GM19025 (cell line): ENCODE measurements around the gene NDST3.

Source experiments
- ATAC-seq: cut with Tn5 transposase; IDR thresholded peaks from one replicate; pipeline ENCODE4 v1.9.1; 2021; ENCODE audit warnings: mild to moderate bottlenecking, low read depth, moderate library complexity; ENCODE audit not compliant: unreplicated experiment

The NDST3 gene

GRCh38 chr4:118173126-118173525 lies 138.8 kb downstream of the NDST3 start:
- no peak for ATAC-seq

DNA sequence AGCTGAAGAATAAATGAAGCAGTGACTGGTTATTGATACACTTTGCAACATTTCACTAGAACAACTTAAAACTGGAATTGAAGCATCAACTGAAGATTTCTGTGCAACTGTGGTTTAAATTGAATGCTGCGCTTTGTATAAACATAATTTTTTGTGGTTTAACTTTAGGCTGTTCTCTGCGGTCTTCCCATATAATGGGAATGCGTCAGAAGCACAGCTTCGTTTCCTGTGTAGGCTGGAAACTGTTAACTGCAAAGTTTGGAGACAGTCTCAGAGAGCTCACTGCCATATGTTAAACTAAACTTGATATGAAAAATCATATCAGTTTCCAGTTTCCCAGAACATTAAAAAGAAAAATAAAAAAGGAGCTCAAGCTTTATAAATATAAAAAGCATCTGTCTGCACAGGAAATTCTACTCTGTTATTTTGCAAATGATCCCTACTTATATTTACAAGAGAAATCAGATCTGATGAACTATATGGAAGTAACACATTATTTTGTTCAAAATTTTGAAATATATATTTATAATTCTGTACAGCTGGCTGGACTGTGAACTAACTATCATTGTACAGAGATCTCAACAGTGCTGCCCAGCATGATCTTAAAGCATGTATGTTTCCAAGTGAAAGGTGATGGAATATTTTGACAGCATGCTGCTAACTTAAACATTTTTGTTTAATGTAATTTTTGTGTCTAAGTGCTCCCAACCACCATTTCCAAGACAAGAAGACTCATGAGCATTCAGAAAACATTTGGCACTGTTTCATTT lies 139.9 kb downstream of the NDST3 start:
- ATAC-seq = no peak

DNA sequence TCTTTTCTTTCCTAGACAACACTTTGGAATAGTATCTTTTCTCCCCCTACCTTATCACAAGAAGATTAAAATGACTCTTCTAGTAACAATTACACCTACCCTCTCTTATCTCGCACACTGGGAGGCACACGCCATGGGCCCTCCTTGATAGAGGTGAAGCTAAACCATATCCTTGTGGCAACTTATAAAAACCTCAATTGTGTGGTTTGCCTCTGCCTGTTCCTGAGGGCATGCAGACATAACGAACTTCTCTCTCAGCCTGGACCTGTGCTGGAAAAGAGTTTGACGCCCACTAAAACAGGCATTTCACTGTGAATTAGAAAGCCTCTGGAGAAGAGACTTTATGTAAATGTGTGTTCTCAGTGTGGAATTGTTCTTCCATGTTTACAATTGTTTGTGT lies 141.2 kb downstream of the NDST3 start:
- ATAC-seq = no peak

DNA sequence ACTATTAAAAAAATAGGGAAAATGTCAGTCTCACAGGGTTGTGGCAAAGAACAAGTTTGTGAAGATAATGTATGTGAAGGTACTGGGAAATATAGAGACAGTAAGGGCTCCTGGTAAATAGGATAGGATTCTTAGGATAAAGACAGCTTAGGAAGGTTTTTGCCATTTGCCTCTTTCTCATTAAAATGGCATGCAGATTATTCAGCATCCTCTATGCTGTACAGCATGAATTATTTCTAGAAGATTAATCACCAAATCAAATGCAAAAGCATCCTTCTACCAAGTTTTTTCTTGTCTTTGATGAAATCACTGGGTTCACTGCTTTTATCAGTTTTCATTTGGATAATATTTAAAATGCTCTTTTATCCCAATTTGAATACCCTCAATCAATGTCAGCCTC lies 142.8 kb downstream of the NDST3 start:
- no peak for ATAC-seq

DNA sequence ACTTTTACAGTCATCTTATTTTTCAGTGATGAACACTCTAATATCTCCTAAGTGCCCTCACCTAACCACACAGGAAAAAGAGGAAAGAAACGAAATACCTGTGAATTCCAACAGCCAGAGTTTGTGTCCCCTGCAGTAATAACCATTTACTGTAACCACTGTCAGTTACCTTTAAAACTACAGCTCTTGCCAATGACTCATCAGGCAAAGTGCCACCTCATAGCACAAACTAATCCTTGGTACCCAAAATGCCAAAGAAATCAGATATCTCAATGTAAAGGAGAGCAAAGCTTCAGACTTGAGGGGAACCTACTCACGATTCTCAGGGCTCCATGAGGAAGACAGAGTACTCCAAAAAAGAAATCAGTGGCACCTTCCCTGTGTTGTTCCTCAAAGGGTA lies 146.5 kb downstream of the NDST3 start:
- no peak for ATAC-seq

GRCh38 chr4:118190903-118191302 lies 156.6 kb downstream of the NDST3 start:
- no peak for ATAC-seq

DNA sequence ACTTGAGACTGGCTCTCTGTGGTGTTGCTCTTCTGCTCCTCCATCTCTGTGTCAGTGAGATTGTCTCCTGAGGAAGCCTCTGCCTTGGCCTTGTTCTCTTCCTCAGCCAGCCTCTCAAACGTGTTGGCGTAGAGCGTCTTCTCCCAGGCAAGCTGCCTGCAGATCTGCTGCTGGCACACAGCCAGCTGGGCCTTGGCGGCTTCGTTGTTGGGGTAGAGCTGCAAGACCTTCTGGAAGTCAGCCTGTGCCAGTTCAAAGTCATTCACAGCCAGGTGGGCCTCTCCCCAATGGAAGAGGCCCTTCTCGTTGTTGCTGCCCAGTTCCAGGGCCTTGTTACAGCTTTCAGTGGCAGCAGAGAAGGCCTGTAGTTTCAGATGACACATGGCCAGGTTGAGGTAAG lies 159.1 kb downstream of the NDST3 start:
- ATAC-seq = no peak

- ATAC-seq = no peak
These were observed 172.3 kb downstream of the NDST3 start for GRCh38 chr4:118206627-118207026.

DNA sequence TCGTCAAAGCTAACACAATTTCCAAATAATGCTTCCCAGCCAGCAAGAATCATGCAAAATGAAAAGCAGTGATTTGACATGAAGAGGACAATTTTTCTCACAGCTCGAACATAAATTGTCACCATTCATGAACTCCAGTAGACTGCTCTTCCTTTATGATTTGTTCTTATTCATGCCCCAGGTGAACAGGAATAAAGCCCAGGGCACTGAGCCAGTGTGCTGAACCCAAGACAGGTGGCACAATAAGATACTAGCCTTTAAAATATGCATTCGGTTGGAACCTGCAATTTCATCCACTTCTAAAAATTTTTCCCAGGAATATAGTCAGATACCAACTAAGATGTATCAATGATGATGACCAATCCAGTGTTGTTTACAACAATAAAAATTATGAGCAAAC lies 178.8 kb downstream of the NDST3 start:
- no peak for ATAC-seq

DNA sequence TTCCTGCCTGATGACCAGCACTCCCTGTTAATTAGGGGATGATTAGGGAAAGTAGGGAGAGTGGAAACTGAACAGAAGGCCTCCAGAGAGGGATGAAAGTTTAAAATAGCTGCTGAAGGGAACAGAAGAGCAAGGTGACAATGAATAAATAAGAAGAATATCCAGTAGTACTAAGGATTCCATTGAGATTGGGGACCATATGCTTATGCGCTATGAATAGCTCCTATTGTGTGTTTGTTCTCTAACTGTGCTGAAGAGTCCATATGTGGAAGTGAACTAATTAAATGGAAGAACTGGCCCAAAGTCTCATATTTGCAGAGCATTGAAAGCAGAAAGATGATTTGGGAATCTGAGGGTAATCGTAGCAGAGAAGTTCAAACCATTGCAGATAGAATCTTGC lies 181.5 kb downstream of the NDST3 start:
- no peak for ATAC-seq

- ATAC-seq = no peak
These were observed 187.0 kb downstream of the NDST3 start for GRCh38 chr4:118221227-118221800.

DNA sequence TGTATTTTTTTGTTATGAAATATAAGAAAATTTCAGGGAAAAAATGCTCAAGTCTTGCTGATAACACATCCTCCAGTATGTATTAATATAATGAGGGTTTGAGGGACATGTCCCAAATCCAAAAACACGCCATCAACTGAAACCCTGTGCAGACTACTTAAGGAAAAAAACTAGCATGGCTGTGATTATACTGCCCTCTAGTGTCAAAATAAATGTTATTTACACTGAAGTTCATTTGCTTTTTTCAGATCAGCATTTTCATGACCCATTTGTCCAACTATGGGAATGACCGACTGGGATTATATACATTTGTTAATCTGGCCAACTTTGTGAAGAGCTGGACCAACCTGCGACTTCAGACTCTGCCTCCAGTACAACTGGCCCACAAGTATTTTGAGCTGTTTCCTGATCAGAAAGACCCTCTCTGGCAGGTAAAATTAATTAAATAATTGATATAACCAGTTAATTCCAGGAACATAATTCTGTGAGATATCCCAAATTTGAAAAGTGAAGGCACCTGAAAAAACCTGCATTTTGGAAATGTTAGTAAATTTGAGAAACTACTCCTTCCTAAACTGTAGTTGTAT lies 190.1 kb downstream of the NDST3 start:
- ATAC-seq = no peak

- no peak for ATAC-seq
These were observed 191.2 kb downstream of the NDST3 start for GRCh38 chr4:118225511-118225910.

- no peak for ATAC-seq
These were observed 192.2 kb downstream of the NDST3 start for GRCh38 chr4:118226311-118227010.

DNA sequence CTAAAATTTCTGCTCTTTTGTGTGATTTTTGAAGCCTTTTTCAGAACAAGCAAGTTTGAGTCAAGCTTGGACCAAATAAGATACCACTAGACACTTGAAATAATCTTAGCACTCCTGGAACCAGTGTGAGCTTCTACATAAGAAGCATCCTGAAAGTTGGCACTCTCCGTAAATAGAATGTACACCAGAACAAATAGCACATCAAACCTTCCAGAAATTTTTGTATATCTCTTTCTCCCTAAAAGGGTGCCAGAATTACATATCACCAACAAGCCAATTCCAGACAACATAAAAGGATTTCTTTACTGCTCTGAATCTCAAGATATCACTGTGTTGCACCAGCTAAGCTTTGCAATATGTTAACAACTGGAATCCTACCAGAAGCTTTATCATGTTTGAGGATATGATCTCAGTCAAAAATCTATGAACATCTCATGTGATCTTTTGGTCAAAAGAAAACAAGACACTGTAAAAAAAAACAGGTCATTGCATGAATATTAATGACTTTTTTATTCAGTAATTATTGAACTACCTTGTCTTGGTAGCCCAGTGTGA lies 201.4 kb downstream of the NDST3 start:
- no peak for ATAC-seq

GRCh38 chr4:118237531-118237930 lies 203.2 kb downstream of the NDST3 start:
- ATAC-seq = no peak

GRCh38 chr4:118249890-118250289 lies 215.6 kb downstream of the NDST3 start:
- no peak for ATAC-seq

- ATAC-seq = no peak
These were observed 220.1 kb downstream of the NDST3 start for GRCh38 chr4:118254368-118254767.

DNA sequence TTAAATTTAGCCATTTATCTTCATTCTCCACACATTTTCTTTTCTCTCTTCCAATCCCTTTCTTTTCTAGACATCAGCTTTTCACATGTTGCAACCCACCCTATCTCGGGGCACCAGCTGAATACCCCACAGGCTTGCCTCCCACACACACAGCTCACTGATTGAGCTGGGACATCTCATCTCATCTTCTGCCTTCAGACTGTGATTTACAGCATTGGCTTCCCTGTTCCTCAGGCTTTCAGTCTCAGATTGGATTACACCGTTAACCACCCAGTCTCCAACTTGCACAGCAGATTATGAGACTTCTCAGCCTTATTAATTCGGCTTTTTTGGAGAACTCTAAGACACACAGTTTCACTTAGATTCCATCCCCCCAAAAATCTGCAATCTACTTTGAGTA lies 224.8 kb downstream of the NDST3 start:
- no peak for ATAC-seq

DNA sequence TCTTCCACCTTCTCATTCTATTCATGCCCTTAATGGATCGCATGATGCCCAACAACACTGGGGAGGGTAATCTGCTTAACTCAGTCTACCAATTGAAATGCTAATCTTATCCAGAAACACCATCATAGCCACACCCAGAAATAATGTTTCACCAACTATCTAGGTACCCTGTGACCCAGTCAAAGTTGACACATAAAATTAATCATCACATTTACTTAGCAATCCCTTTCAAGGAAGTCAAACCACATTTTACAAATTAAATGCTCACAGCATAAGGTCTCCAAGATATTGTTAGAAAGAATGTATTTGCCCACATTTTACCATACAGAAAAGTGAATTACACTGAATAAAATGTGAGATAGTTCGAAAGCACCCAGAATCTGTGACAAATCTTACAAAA lies 226.0 kb downstream of the NDST3 start:
- no peak for ATAC-seq

DNA sequence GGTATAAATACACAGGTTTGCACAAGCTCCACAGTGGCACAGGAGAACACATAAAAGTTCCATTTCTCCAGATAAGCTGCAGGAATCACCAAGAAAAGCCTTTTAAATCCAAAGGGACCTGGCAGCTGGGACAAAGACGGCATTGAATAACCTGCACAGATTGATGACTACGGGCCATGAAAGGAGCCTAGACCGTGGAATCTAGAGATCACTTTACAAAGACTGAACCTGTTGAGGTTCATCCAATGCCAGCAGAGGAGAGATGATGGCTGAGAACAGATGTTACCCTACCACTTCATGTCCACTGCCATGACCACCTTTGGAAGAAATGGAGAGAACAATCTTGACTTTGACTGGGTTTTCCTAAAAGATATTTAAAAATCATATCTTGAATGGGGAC lies 229.8 kb downstream of the NDST3 start:
- no peak for ATAC-seq
